NCI-H2081 (cell line): ENCODE results near the gene ARMH3.
"Not testable (repeated sequence)": the region's sequence is repeated elsewhere in the genome, so short reads cannot be mapped to it uniquely, and the experiment has no call there.

Experiments used
- DNase-seq, 2 experiments: peaks; one replicate each; lab custom pipeline; 2025; lab: John Stamatoyannopoulos, UW

Gene ARMH3

DNA sequence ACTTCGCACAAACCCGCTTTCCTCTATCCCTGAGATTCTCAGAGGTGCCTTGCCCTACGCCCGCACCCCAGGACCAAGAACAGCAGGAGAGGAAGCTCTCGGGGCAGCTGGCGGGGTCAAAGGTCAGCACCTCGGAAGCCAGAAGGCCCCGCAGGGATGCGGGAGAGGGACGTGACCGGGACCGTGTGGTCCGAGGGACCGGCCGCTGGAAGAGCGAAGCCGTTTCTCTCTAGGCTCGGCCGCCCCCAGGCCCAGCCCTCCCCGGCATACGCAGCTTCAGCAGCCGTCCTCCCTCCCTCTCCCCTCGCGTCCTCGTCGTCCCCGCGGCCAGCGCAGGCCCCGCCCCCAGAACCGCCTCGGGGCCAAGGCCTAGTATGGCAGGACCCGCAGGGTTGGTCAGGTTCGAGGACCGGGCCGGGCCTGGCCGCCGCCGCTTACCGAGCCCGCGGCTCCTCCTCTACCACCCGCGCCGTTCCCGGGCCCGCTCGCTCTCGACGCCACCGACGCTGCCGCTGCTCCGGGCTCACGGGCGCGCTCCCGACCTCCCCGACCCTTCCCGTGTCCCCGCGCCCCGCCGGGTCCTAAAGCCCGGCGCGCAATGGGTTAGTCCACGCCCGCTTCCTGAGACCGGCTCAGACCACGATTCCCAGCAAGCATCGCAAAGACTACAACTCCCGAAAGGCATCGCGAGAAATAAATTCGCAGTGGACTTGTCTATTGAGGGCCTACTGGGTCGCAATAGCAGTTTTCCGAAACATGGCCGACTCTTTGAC lies at the start of gene ARMH3:
Gene ARMH3, minus strand, starts transcription at position 527 of the 773 bp plus-strand sequence. CDS start 16,059 bp downstream, outside the sequence.
- DNase-seq, result peak; percentile 88 to 97

DNA sequence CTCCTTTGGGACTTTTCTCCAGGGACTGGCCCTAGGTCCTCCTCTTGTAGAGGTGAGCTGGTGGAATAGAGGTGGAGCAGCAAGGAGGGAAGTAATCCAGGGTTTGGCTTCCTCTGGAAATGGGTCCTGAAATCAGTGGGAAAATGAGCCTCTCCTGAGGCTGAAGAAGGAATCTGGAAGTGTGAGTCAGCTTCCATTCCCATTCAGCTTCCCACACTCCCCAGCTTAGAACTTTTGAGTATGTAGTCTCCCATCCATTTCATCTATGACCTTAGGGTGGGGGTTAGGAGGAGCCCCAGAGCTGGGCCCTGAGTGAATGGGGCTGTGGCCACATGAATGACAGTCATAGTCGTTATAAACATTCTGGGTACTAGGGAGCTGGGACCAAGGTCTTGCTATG lies 46.4 kb upstream of the ARMH3 start:
- DNase-seq, result no peak

GRCh38 chr10:102101152-102101551 lies 45.2 kb upstream of the ARMH3 start:
- no peak for DNase-seq

GRCh38 chr10:102096449-102096848 lies 40.5 kb upstream of the ARMH3 start:
- no peak for DNase-seq

DNA sequence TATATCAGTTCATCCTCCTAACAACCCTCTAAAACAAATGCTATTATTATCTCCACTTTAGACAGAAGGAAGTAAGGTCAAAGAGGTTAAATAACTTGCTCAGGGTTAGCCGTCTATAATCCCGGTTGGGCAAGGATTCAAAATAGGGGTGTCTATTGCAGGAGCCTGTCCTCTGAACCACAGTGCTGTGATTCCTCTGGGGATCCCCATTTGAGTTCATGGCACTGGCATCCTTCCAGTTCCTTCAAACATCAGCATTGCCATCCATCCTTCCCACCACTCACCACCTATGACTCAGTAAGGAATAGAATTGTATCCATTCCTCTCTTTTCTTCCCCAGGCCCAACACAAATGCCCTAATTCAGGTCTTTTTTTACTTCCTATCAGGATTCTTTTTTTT lies 34.8 kb upstream of the ARMH3 start:
- no peak for DNase-seq

DNA sequence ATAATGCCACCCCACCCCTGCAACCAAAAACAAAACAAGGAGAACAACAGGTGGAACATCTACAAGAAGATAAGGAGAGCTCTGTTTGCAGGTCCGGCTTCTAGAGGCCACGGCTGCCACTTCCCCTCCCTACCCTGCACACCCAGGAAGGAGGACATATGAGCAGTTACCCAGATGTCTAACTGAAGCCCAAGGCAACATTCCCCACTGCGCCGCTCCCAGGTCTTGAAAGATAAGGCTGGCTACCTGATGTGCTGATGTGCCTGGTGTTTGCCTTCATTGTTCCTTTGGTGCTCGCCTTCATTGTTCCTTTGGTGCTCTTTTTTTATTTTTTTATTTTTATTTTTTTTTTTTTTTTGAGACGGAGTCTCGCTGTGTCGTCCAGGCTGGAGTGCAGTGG lies 30.2 kb upstream of the ARMH3 start:
- DNase-seq, result no peak

DNA sequence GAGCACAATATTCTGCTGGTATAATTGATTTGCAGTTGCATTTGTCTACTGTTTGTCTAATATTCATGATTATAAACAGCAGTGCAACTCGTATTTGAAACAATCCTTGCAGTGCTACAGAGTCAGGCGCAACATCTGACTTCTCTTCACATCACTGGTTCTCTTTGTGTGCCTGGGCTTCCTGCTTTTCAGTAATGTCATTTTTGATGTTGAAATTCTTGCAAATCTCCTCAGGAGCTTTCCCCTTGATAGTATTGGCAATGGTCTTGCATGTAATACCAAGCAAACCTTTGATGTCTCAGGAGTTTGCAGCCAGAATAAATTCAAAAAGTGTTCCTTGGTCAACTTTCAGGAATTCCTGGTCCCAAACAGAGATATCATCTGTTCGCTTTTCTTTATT lies 29.4 kb upstream of the ARMH3 start:
- DNase-seq, result no peak

GRCh38 chr10:102083541-102083940 lies 27.6 kb upstream of the ARMH3 start:
- no peak for DNase-seq

- DNase-seq, result peak; percentile 52 to 60
These were observed 16.9 kb upstream of the ARMH3 start for GRCh38 chr10:102072673-102073527.

GRCh38 chr10:102069071-102069470 lies 13.1 kb upstream of the ARMH3 start:
- no peak for DNase-seq

GRCh38 chr10:102068216-102068615 lies 12.2 kb upstream of the ARMH3 start:
- DNase-seq, result peak; percentile 9 to 43

- no peak for DNase-seq
These were observed 11.3 kb upstream of the ARMH3 start for GRCh38 chr10:102067091-102067916.

- DNase-seq, result no peak
These were observed 10.6 kb upstream of the ARMH3 start for GRCh38 chr10:102066399-102067088.

GRCh38 chr10:102065561-102066398 lies 9.8 kb upstream of the ARMH3 start:
- peak in 1 of 2 experiments; percentile 3 for DNase-seq

DNA sequence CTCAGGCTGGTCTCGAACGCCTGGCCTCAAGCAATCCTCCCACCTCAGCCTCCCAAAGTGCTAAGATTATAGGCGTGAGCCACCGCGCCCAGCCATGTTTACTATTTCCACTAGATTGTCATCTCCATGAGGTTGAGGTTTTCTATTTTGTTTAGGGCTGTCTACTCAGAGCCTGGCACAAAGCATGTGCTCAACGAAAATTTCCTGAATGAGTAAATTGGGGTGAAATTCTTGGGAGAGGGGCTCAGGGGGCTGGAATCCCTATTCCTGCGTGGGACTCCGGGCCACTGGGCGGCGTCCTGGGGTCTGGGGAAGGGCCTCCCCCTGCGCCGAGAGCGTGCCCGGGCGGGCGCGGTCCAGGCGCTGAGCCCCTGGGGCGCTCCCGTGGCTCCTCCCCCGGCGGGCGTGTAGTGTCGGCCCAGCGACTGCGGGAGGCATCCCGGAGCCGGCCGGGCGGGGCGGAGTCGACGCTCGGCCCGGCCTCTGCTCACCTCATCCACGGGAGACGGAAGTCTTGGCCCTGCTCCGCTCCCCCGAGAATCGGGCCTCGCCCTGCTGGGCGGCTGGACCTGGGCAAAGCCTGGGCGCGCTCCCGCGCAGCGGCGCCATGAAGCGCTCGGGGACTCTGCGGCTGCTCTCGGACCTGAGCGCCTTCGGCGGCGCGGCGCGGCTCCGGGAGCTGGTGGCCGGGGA lies 9.0 kb upstream of the ARMH3 start, which contains the start of gene HPS6:
Gene HPS6, plus strand, starts transcription at position 482 of the 693 bp plus-strand sequence. Its CDS starts 126 bp downstream, at position 608.
- DNase-seq, result peak; percentile 83 to 85

GRCh38 chr10:102064503-102064867 lies 8.5 kb upstream of the ARMH3 start:
- DNase-seq, result no peak

DNA sequence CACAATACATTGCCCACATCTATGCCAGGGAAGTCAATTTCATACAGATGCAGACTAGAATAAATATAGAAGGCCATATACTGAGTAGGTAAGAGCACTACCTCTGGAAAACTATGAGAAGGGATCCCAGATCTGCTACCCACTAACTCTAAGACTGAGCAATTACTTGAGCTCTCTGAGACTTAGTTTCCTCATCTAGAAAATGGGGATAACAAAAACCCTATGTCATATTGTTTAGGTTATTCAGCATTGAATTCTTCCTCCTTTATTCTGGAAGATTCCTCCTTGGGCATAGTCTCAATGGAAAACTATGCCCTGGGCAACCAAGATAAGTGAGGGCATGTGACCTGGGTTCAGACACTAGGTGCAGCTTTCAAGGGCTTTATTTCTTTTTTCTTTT lies 4.0 kb upstream of the ARMH3 start:
- no peak for DNase-seq

GRCh38 chr10:102054881-102055646 lies 909 bp downstream of the ARMH3 start:
- not testable (repeated sequence) for DNase-seq

DNA sequence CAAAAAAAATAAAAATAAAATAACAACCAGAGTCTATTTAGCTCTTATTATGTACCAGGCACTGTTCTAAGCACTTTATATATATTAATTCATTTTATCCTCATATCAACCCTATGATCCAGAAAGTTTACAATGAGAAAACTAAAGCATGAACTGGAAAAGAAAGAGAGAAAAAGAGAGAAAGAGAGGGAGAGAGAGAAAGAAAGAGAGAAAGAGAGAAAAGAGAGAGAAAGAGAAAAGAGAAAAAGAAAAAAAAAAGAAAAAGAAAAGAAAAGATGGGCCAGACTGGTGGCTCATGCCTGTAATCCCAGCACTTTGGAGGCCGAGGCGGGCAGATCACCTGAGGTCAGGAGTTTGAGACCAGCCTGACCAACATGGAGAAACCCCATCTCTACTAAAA lies 9.9 kb downstream of the ARMH3 start:
- no peak for DNase-seq
